GM23338 (cell line): ENCODE measurements around the gene CELA2A. TPM values are rescaled to one million over a fixed set of nuclear protein-coding genes. Genes with fewer than 3 reads are reported as not detected.

Experiments
- ATAC-seq: fragments of 200-7000 bp; cut with Tn5 transposase; 3 replicates; pipeline ENCODE4 v1.9.1; 2020
- DNase-seq: peaks from one replicate; pipeline ENCODE4 v3.0.0-alpha.2; 2015; ENCODE audit warnings: low spot score
- H2AFZ ChIP-seq: fragments of 200-600 bp; sonication (generic); 2 replicates; pipeline ENCODE4 v1.8.0; 2016; ENCODE audit warnings: antibody characterized with exemption, mild to moderate bottlenecking, moderate library complexity
- H3F3A ChIP-seq: fragments of 200-600 bp; sonication (generic); replicated peaks from 2 replicates; pipeline ENCODE4 v1.8.0; 2017; ENCODE audit warnings: antibody characterized with exemption, mixed run types, low read depth
- H3K27ac ChIP-seq: fragments of 200-600 bp; sonication (generic); 2 replicates; pipeline ENCODE4 v1.6.1; 2016; ENCODE audit warnings: low read depth
- H3K27me3 ChIP-seq: fragments of 200-600 bp; sonication (generic); 2 replicates; pipeline ENCODE4 v1.8.0; 2016; ENCODE audit warnings: mild to moderate bottlenecking, mixed run types, moderate library complexity; ENCODE audit not compliant: insufficient read depth
- H3K36me3 ChIP-seq: fragments of 200-600 bp; sonication (generic); 2 replicates; pipeline ENCODE4 v1.8.0; 2016; ENCODE audit warnings: mild to moderate bottlenecking; ENCODE audit not compliant: insufficient read depth
- H3K4me1 ChIP-seq: fragments of 200-600 bp; sonication (generic); 2 replicates; pipeline ENCODE4 v1.8.0; 2016; ENCODE audit warnings: mild to moderate bottlenecking, moderate library complexity; ENCODE audit not compliant: insufficient read depth
- H3K4me2 ChIP-seq: fragments of 200-600 bp; sonication (generic); 2 replicates; pipeline ENCODE4 v1.7.1; 2017; ENCODE audit warnings: mixed run types
- H3K4me3 ChIP-seq: fragments of 200-600 bp; sonication (generic); 2 replicates; pipeline ENCODE4 v1.6.1; 2016; ENCODE audit warnings: mixed run types
- H3K79me2 ChIP-seq: fragments of 200-600 bp; sonication (generic); replicated peaks from 2 replicates; pipeline ENCODE4 v1.8.0; 2017; ENCODE audit warnings: mild to moderate bottlenecking; ENCODE audit not compliant: insufficient read depth
- H3K9me2 ChIP-seq: fragments of 200-600 bp; sonication (generic); 2 replicates; pipeline ENCODE4 v1.8.0; 2017; ENCODE audit not compliant: insufficient read depth
- H4K20me1 ChIP-seq: fragments of 200-600 bp; sonication (generic); replicated peaks from 2 replicates; pipeline ENCODE4 v1.8.0; 2017; ENCODE audit warnings: mild to moderate bottlenecking; ENCODE audit not compliant: insufficient read depth
- H3K27ac Mint-ChIP-seq: 2 replicates; pipeline ENCODE4 v1.8.0; 2020; ENCODE audit warnings: inconsistent platforms, mild to moderate bottlenecking, moderate library complexity, mixed read lengths
- H3K27me3 Mint-ChIP-seq: 3 replicates; pipeline ENCODE4 v1.8.0; 2022; ENCODE audit warnings: low read depth, mild to moderate bottlenecking, moderate library complexity, mixed read lengths, inconsistent platforms; ENCODE audit not compliant: insufficient read depth, poor library complexity
- H3K36me3 Mint-ChIP-seq: 3 replicates; pipeline ENCODE4 v1.8.0; 2021; ENCODE audit warnings: low read depth, mild to moderate bottlenecking, inconsistent platforms, moderate library complexity, mixed read lengths
- H3K4me1 Mint-ChIP-seq: 3 replicates; pipeline ENCODE4 v1.8.0; 2020; ENCODE audit warnings: mild to moderate bottlenecking, inconsistent platforms, mixed read lengths
- H3K4me3 Mint-ChIP-seq: 3 replicates; pipeline ENCODE4 v1.8.0; 2021; ENCODE audit warnings: moderate library complexity, mild to moderate bottlenecking, inconsistent platforms, mixed read lengths
- H3K9me3 Mint-ChIP-seq: 3 replicates; pipeline ENCODE4 v1.8.0; 2020; ENCODE audit warnings: moderate library complexity, mild to moderate bottlenecking, inconsistent platforms, mixed read lengths
- CREB1 ChIP-seq: fragments of 250-450 bp; sonication (Bioruptor Pico); IDR thresholded peaks from 2 replicates; pipeline ENCODE4 v1.5.0; 2020; ENCODE audit warnings: low read depth, mild to moderate bottlenecking, moderate library complexity
- ETS1 ChIP-seq: IDR thresholded peaks from 2 replicates; pipeline ENCODE4 v1.6.1; 2016; ENCODE audit warnings: antibody characterized with exemption
- EZH2 ChIP-seq: fragments of 200-600 bp; sonication (generic); IDR thresholded peaks from one replicate; pipeline ENCODE4 v1.8.0; 2017; ENCODE audit warnings: antibody characterized with exemption, mild to moderate bottlenecking, low read depth; ENCODE audit not compliant: unreplicated experiment
- EZH2phosphoT487 ChIP-seq: fragments of 200-600 bp; sonication (generic); IDR thresholded peaks from one replicate; pipeline ENCODE4 v1.8.1; 2018; ENCODE audit warnings: antibody characterized with exemption; ENCODE audit not compliant: unreplicated experiment
- ZNF114 ChIP-seq: fragments of 250-450 bp; sonication (Bioruptor Pico); IDR thresholded peaks from 2 replicates; pipeline ENCODE4 v1.5.0; 2020; ENCODE audit warnings: mild to moderate bottlenecking, moderate library complexity
- polyA plus RNA-seq: library from polyadenylated mRNA; unstranded; fragments of >200 nt; fragmentation: Nextera tagmentation; extraction: Ambion mirVana; gene quantifications from 2 replicates; pipeline ENCODE4 v1.2.1, GENCODE V29; 2016
- total RNA-seq: library from RNA; depleted of rRNA; stranded (reverse); fragments of >200 nt; shearing (Covaris generic); gene quantifications from 2 replicates; pipeline ENCODE4 v1.2.3, GENCODE V29; 2014
- TF ChIP-seq, protein P1 (sequence below), 2 experiments: fragments of 200-600 bp in 1 of 2; sonication (generic) in 1 of 2; conservative IDR thresholded peaks; 2 replicates each; pipeline versions ENCODE4 v1.5.1 to v1.6.1; 2016 to 2017; ENCODE audit warnings: antibody characterized with exemption in 2 of 2, low read depth in 2 of 2, mild to moderate bottlenecking in 2 of 2, moderate library complexity in 1 of 2
- TF ChIP-seq, protein P2 (sequence below): fragments of 250-450 bp; sonication (Bioruptor Pico); IDR thresholded peaks from 2 replicates; pipeline ENCODE4 v1.5.0; 2020; ENCODE audit warnings: mild to moderate bottlenecking, moderate library complexity

CELA2A gene
- total and polyA plus RNA-seq, 2 experiments from 2014 or later, result not detected

DNA sequence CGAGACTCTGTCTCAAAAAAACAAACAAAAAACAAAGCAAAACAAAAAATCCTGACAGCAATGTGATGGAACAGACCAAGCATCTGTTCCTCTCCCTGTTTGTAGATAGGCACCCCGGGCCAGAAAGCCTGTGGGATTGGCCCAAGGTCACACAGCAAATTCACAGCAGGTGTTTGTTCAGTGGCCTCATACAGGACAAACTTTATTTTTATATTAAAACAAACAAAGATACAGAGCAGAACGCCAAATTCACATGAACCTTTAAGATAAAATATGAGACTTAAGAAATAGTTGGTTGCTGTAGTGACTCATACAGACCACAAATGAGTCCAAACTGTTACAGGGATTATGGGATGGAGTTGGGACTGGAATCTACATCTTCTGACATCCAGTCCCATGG, 2.3 kb upstream of the CELA2A start:
- H3K9me2 ChIP-seq, result no peaks in the 10 kb centered on the region
- ATAC-seq, result no peak
- no peaks in the 10 kb centered on the region for H3K4me1 ChIP-seq
- H3K36me3 Mint-ChIP-seq, result no peaks in the 10 kb centered on the region; the same call in 2 of the 3 replicates
- H3K27ac Mint-ChIP-seq, result no peak overlapping the region
- H3K4me1 Mint-ChIP-seq, result peaks cover 6% of the 10 kb centered on the region; the same call in 1 of the 3 replicates
- DNase-seq, result no peak
- no peak overlapping the region for H2AFZ ChIP-seq
- H3K79me2 ChIP-seq, result no peaks in the 10 kb centered on the region
- H3K27me3 ChIP-seq, result no peaks in the 10 kb centered on the region
- H3K36me3 ChIP-seq, result no peaks in the 10 kb centered on the region
- H3K4me3 ChIP-seq, result no peak overlapping the region
- H3K4me2 ChIP-seq, result no peak overlapping the region
- H3K27me3 Mint-ChIP-seq, result peaks cover 8% of the 10 kb centered on the region
- TF ChIP-seq, protein P1, sequence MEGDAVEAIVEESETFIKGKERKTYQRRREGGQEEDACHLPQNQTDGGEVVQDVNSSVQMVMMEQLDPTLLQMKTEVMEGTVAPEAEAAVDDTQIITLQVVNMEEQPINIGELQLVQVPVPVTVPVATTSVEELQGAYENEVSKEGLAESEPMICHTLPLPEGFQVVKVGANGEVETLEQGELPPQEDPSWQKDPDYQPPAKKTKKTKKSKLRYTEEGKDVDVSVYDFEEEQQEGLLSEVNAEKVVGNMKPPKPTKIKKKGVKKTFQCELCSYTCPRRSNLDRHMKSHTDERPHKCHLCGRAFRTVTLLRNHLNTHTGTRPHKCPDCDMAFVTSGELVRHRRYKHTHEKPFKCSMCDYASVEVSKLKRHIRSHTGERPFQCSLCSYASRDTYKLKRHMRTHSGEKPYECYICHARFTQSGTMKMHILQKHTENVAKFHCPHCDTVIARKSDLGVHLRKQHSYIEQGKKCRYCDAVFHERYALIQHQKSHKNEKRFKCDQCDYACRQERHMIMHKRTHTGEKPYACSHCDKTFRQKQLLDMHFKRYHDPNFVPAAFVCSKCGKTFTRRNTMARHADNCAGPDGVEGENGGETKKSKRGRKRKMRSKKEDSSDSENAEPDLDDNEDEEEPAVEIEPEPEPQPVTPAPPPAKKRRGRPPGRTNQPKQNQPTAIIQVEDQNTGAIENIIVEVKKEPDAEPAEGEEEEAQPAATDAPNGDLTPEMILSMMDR (conservative IDR thresholded peaks at IDR 0.05; ENCODE audit: low read depth in 2 of 2), result no peak
- TF ChIP-seq EZH2 (no peak), EZH2phosphoT487 (no peak), ZNF114 (CRISPR knock-in tag) (no peak), ETS1 (no peak), CREB1 (CRISPR knock-in tag) (no peak)
- TF ChIP-seq, protein P2, sequence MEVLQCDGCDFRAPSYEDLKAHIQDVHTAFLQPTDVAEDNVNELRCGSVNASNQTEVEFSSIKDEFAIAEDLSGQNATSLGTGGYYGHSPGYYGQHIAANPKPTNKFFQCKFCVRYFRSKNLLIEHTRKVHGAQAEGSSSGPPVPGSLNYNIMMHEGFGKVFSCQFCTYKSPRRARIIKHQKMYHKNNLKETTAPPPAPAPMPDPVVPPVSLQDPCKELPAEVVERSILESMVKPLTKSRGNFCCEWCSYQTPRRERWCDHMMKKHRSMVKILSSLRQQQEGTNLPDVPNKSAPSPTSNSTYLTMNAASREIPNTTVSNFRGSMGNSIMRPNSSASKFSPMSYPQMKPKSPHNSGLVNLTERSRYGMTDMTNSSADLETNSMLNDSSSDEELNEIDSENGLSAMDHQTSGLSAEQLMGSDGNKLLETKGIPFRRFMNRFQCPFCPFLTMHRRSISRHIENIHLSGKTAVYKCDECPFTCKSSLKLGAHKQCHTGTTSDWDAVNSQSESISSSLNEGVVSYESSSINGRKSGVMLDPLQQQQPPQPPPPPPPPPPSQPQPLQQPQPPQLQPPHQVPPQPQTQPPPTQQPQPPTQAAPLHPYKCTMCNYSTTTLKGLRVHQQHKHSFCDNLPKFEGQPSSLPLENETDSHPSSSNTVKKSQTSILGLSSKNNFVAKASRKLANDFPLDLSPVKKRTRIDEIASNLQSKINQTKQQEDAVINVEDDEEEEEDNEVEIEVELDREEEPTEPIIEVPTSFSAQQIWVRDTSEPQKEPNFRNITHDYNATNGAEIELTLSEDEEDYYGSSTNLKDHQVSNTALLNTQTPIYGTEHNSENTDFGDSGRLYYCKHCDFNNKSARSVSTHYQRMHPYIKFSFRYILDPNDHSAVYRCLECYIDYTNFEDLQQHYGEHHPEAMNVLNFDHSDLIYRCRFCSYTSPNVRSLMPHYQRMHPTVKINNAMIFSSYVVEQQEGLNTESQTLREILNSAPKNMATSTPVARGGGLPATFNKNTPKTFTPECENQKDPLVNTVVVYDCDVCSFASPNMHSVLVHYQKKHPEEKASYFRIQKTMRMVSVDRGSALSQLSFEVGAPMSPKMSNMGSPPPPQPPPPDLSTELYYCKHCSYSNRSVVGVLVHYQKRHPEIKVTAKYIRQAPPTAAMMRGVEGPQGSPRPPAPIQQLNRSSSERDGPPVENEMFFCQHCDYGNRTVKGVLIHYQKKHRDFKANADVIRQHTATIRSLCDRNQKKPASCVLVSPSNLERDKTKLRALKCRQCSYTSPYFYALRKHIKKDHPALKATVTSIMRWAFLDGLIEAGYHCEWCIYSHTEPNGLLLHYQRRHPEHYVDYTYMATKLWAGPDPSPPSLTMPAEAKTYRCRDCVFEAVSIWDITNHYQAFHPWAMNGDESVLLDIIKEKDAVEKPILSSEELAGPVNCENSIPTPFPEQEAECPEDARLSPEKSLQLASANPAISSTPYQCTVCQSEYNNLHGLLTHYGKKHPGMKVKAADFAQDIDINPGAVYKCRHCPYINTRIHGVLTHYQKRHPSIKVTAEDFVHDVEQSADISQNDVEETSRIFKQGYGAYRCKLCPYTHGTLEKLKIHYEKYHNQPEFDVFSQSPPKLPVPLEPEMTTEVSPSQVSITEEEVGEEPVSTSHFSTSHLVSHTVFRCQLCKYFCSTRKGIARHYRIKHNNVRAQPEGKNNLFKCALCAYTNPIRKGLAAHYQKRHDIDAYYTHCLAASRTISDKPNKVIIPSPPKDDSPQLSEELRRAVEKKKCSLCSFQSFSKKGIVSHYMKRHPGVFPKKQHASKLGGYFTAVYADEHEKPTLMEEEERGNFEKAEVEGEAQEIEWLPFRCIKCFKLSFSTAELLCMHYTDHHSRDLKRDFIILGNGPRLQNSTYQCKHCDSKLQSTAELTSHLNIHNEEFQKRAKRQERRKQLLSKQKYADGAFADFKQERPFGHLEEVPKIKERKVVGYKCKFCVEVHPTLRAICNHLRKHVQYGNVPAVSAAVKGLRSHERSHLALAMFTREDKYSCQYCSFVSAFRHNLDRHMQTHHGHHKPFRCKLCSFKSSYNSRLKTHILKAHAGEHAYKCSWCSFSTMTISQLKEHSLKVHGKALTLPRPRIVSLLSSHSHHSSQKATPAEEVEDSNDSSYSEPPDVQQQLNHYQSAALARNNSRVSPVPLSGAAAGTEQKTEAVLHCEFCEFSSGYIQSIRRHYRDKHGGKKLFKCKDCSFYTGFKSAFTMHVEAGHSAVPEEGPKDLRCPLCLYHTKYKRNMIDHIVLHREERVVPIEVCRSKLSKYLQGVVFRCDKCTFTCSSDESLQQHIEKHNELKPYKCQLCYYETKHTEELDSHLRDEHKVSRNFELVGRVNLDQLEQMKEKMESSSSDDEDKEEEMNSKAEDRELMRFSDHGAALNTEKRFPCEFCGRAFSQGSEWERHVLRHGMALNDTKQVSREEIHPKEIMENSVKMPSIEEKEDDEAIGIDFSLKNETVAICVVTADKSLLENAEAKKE (CRISPR knock-in tag), result no peak
- no peak overlapping the region for H3K27ac ChIP-seq
- H3K9me3 Mint-ChIP-seq, result peaks cover 4% of the 10 kb centered on the region
- H3K4me3 Mint-ChIP-seq, result no peak overlapping the region
- no peaks in the 10 kb centered on the region for H4K20me1 ChIP-seq
- no peaks in the 10 kb centered on the region for H3F3A ChIP-seq
